ENCODE data around the gene SH3TC1. TPM values are rescaled to one million over a fixed set of nuclear protein-coding genes. Genes with fewer than 3 reads are reported as not detected.

The SH3TC1 gene
- total RNA-seq, 1 donor from 2014 or later = 64.5 TPM

- Histone ChIP-seq H3K4me3 (peak overlapping the region in 1 of 2 donors; percentile 20), H3K27me3 (no peaks in the 10 kb centered on the region), H3K36me3 (no peaks in the 10 kb centered on the region), H3K4me1 (peaks cover 0 to 15% of the 10 kb centered on the region in 2 donors), H3K27ac (no peak overlapping the region), H3K9me3 (no peaks in the 10 kb centered on the region)
- no peak for DNase-seq (ENCODE audit: low spot score in 2 of 2)
- TF ChIP-seq CTCF (IDR thresholded peaks at IDR 0.05) = no peak
- intact Hi-C loops (cut with DNase I) = no loop called here
These were observed 28.8 kb downstream of the SH3TC1 start for GRCh38 chr4:8227771-8228318.

DNA sequence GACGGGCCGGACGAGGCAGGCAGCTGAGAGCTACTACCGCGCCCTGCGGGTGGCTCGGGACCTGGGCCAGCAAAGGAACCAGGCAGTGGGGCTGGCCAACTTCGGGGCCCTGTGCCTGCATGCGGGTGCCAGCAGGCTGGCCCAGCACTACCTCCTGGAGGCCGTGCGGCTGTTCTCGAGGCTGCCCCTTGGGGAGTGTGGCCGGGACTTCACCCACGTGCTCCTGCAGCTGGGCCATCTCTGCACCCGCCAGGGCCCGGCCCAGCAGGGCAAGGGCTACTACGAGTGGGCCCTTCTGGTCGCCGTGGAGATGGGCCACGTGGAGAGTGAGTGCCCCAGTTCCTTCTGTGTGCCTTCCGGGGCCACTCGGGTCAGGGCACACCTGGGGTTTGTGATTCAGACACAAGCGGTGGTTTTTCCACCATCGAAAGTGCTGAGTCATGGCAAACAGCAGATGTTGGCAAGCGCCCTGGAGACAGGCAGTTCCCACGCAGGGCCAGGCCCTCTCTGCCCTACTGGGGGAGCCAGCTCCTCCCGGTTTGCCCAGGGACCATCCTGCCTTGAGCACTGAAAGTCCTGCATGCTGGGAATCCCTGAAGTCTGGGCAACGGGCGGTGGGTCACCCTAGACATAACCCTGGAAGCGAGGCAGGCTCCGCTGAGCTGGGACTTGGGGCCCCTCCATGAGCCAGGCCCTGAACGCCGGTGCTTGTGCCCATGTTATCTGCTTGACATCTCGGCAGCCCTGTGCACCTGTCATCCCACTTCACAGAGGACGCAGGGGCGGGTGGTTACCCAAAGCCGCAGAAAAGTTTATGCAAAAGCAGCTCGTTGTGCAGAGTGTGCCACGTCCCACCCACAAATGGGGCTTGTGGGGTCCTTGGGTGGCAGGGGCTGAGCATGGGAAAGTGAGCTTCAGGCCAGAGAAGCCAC, 29.5 kb downstream of the SH3TC1 start:
- no peak for DNase-seq (ENCODE audit: low spot score in 2 of 2)
- Histone ChIP-seq H3K27me3 (no peaks in the 10 kb centered on the region), H3K36me3 (no peaks in the 10 kb centered on the region), H3K9me3 (no peaks in the 10 kb centered on the region), H3K4me3 (peak overlapping the region in 1 of 2 donors; percentile 20), H3K4me1 (peaks cover 0 to 15% of the 10 kb centered on the region in 2 donors), H3K27ac (no peak overlapping the region)
- TF ChIP-seq CTCF (IDR thresholded peaks at IDR 0.05) = no peak
- intact Hi-C loops (cut with DNase I) = no loop called here

- DNase-seq (ENCODE audit: low spot score in 2 of 2) = no peak
- intact Hi-C loops (cut with DNase I) = no loop called here
- TF ChIP-seq CTCF (IDR thresholded peaks at IDR 0.05) = no peak
- Histone ChIP-seq H3K36me3 (no peaks in the 10 kb centered on the region), H3K4me1 (peaks cover 0 to 15% of the 10 kb centered on the region in 2 donors), H3K9me3 (no peaks in the 10 kb centered on the region), H3K4me3 (no peak overlapping the region), H3K27me3 (no peaks in the 10 kb centered on the region), H3K27ac (no peak overlapping the region)
These were observed 30.4 kb downstream of the SH3TC1 start for GRCh38 chr4:8229331-8229975.

- no peaks in the 10 kb centered on the region for H3K27me3 ChIP-seq
- DNase-seq (ENCODE audit: low spot score in 2 of 2) = no peak
- intact Hi-C loops (cut with DNase I) = no loop called here
These were observed 30.9 kb downstream of the SH3TC1 start for GRCh38 chr4:8230033-8230432.

GRCh38 chr4:8230891-8231290, 31.8 kb downstream of the SH3TC1 start:
- intact Hi-C loops (cut with DNase I) = no loop called here
- Histone ChIP-seq H3K27me3 (no peaks in the 10 kb centered on the region), H3K4me3 (no peak overlapping the region), H3K27ac (no peak overlapping the region), H3K4me1 (peaks cover 0 to 15% of the 10 kb centered on the region in 2 donors), H3K9me3 (no peaks in the 10 kb centered on the region), H3K36me3 (no peaks in the 10 kb centered on the region)
- no peak for DNase-seq (ENCODE audit: low spot score in 2 of 2)
- TF ChIP-seq CTCF (IDR thresholded peaks at IDR 0.05) = no peak

More at GRCh38 chr4:8230033-8230432, 30.9 kb downstream of the SH3TC1 start:
- Histone ChIP-seq H3K27ac (no peak overlapping the region), H3K4me1 (peaks cover 0 to 15% of the 10 kb centered on the region in 2 donors), H3K9me3 (no peaks in the 10 kb centered on the region), H3K36me3 (no peaks in the 10 kb centered on the region), H3K4me3 (no peak overlapping the region)
- TF ChIP-seq CTCF (IDR thresholded peaks at IDR 0.05) = no peak
